Fibroblast of lung (primary cell): ENCODE measurements around the gene TTC4.

Source experiments
- CTCF ChIP-seq, 2 donors: IDR thresholded peaks in 1 of 2; conservative IDR thresholded peaks in 1 of 2; 1 replicate in 1 of 2; 2 replicates in 1 of 2; pipeline ENCODE4 v1.5.1; 2011 to 2012; ENCODE audit warnings: low read length in 2 of 2, control low read depth in 1 of 2, inconsistent platforms in 1 of 2, low read depth in 1 of 2, mild to moderate bottlenecking in 1 of 2
- EZH2 ChIP-seq: IDR thresholded peaks from 2 replicates; pipeline ENCODE4 v1.5.1; 2012; ENCODE audit warnings: low read length, control low read depth, mild to moderate bottlenecking; ENCODE audit errors: missing control alignments

DNA sequence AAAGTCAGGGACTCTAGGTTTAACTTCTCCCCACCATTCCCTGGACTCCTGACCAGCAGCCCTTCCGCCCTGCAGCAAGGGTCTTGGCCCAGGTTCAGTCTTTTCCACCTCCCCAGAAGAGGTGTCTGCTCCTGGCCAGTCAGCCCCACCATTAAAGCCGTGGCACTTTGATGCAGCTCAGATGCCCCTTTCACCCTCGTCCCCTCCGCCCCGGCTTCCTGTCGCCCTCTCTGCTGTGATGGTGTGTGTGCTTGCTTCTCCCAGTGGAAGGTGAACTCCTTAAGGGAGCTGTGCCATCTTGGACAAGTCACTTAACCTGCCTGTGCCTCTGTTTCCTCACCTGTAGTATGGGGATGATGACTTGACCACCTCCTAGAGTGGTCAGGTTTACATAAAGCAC, 17.8 kb upstream of the TTC4 start:
- TF ChIP-seq CTCF (conservative IDR thresholded peaks at IDR 0.05 in 1 of 2, IDR thresholded peaks at IDR 0.05 in 1 of 2; ENCODE audit: low read depth in 1 of 2, low read length in 2 of 2) = no peak
- no peak for TF ChIP-seq EZH2
